ENCODE data around the gene SH3BP1. TPM values are rescaled to one million over a fixed set of nuclear protein-coding genes. Genes with fewer than 3 reads are reported as not detected.

SH3BP1 gene
- total and polyA plus RNA-seq, 9 of the 15 experiments (the other 6 are each of a cell fraction or from before 2014, with no cell fraction given): 0.10 to 36.2 (median 10.4) TPM

- TF ChIP-seq, protein P1, sequence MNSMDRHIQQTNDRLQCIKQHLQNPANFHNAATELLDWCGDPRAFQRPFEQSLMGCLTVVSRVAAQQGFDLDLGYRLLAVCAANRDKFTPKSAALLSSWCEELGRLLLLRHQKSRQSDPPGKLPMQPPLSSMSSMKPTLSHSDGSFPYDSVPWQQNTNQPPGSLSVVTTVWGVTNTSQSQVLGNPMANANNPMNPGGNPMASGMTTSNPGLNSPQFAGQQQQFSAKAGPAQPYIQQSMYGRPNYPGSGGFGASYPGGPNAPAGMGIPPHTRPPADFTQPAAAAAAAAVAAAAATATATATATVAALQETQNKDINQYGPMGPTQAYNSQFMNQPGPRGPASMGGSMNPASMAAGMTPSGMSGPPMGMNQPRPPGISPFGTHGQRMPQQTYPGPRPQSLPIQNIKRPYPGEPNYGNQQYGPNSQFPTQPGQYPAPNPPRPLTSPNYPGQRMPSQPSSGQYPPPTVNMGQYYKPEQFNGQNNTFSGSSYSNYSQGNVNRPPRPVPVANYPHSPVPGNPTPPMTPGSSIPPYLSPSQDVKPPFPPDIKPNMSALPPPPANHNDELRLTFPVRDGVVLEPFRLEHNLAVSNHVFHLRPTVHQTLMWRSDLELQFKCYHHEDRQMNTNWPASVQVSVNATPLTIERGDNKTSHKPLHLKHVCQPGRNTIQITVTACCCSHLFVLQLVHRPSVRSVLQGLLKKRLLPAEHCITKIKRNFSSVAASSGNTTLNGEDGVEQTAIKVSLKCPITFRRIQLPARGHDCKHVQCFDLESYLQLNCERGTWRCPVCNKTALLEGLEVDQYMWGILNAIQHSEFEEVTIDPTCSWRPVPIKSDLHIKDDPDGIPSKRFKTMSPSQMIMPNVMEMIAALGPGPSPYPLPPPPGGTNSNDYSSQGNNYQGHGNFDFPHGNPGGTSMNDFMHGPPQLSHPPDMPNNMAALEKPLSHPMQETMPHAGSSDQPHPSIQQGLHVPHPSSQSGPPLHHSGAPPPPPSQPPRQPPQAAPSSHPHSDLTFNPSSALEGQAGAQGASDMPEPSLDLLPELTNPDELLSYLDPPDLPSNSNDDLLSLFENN (IDR thresholded peaks at IDR 0.05; ENCODE audit: low read depth in 2 of 2, low read length in 2 of 2): no peak
- no peak for TF ChIP-seq HNRNPUL1 (IDR thresholded peaks at IDR 0.05; ENCODE audit: low read length)
- TF ChIP-seq ZNF280A (IDR thresholded peaks at IDR 0.05; ENCODE audit: low read depth, partially characterized antibody): no peak
- TF ChIP-seq ZNF764 (CRISPR knock-in tag; IDR thresholded peaks at IDR 0.05; ENCODE audit: low read depth): no peak
- TF ChIP-seq, protein P2, sequence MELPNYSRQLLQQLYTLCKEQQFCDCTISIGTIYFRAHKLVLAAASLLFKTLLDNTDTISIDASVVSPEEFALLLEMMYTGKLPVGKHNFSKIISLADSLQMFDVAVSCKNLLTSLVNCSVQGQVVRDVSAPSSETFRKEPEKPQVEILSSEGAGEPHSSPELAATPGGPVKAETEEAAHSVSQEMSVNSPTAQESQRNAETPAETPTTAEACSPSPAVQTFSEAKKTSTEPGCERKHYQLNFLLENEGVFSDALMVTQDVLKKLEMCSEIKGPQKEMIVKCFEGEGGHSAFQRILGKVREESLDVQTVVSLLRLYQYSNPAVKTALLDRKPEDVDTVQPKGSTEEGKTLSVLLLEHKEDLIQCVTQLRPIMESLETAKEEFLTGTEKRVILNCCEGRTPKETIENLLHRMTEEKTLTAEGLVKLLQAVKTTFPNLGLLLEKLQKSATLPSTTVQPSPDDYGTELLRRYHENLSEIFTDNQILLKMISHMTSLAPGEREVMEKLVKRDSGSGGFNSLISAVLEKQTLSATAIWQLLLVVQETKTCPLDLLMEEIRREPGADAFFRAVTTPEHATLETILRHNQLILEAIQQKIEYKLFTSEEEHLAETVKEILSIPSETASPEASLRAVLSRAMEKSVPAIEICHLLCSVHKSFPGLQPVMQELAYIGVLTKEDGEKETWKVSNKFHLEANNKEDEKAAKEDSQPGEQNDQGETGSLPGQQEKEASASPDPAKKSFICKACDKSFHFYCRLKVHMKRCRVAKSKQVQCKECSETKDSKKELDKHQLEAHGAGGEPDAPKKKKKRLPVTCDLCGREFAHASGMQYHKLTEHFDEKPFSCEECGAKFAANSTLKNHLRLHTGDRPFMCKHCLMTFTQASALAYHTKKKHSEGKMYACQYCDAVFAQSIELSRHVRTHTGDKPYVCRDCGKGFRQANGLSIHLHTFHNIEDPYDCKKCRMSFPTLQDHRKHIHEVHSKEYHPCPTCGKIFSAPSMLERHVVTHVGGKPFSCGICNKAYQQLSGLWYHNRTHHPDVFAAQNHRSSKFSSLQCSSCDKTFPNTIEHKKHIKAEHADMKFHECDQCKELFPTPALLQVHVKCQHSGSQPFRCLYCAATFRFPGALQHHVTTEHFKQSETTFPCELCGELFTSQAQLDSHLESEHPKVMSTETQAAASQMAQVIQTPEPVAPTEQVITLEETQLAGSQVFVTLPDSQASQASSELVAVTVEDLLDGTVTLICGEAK (IDR thresholded peaks at IDR 0.05): no peak
- TF ChIP-seq, protein P2 (CRISPR knock-in tag; IDR thresholded peaks at IDR 0.05): no peak
- no peak for TF ChIP-seq ZNF76 (CRISPR knock-in tag; IDR thresholded peaks at IDR 0.05; ENCODE audit: borderline replicate concordance)
- TF ChIP-seq SRSF7 (optimal IDR thresholded peaks at IDR 0.05; ENCODE audit: low read depth, low read length): no peak
These were observed 35.8 kb downstream of the SH3BP1 start, which contains the start of gene LGALS1 (continued) for GRCh38 chr22:37674951-37675929.
